ENCODE results near the gene GALNT17.

The GALNT17 gene

GRCh38 chr7:71285571-71286145 is 153.7 kb downstream of the GALNT17 start:
- Histone ChIP-seq H3K4me2 (ENCODE audit: low read depth, low read length) (no peak overlapping the region), H3F3A (ENCODE audit: insufficient read depth, low read length) (no peaks in the 10 kb centered on the region), H3K79me2 (ENCODE audit: low read length) (no peaks in the 10 kb centered on the region), H3K27ac (ENCODE audit: low read length) (no peak overlapping the region), H3K27me3 (replicated peaks; ENCODE audit: insufficient read depth, low read length) (no peaks in the 10 kb centered on the region), H3K36me3 (replicated peaks; ENCODE audit: insufficient read depth, low read length) (no peaks in the 10 kb centered on the region), H3K9me2 (replicated peaks; ENCODE audit: insufficient read depth, low read length) (no peaks in the 10 kb centered on the region), H2AFZ (ENCODE audit: low read length) (no peak overlapping the region), H3K9ac (ENCODE audit: low read length) (no peak overlapping the region), H3K4me3 (ENCODE audit: low read length) (no peak overlapping the region), H3K9me3 (replicated peaks; ENCODE audit: insufficient read depth, low read length) (no peaks in the 10 kb centered on the region), H3K4me1 (ENCODE audit: low read length) (no peaks in the 10 kb centered on the region), H4K20me1 (ENCODE audit: insufficient read depth, low read length) (no peaks in the 10 kb centered on the region)
- DNase-seq = no peak
- no peak for TF ChIP-seq EZH2 (optimal IDR thresholded peaks at IDR 0.05; ENCODE audit: low read depth, low read length)
- no peak for TF ChIP-seq EZH2phosphoT487 (IDR thresholded peaks at IDR 0.05; ENCODE audit: low read length)
- TF ChIP-seq CTCF (IDR thresholded peaks at IDR 0.05; ENCODE audit: low read length) = no peak

- Histone ChIP-seq H3K9me3 (replicated peaks; ENCODE audit: insufficient read depth, low read length) (no peaks in the 10 kb centered on the region), H3K9ac (ENCODE audit: low read length) (no peak overlapping the region), H3K4me2 (ENCODE audit: low read depth, low read length) (no peak overlapping the region), H3K4me1 (ENCODE audit: low read length) (no peaks in the 10 kb centered on the region), H3K27me3 (replicated peaks; ENCODE audit: insufficient read depth, low read length) (no peaks in the 10 kb centered on the region), H3F3A (ENCODE audit: insufficient read depth, low read length) (no peaks in the 10 kb centered on the region), H3K9me2 (replicated peaks; ENCODE audit: insufficient read depth, low read length) (no peaks in the 10 kb centered on the region), H4K20me1 (ENCODE audit: insufficient read depth, low read length) (no peaks in the 10 kb centered on the region), H3K4me3 (ENCODE audit: low read length) (no peak overlapping the region), H3K79me2 (ENCODE audit: low read length) (no peaks in the 10 kb centered on the region), H3K27ac (ENCODE audit: low read length) (no peak overlapping the region), H3K36me3 (replicated peaks; ENCODE audit: insufficient read depth, low read length) (no peaks in the 10 kb centered on the region), H2AFZ (ENCODE audit: low read length) (no peak overlapping the region)
- DNase-seq = no peak
- TF ChIP-seq EZH2phosphoT487 (IDR thresholded peaks at IDR 0.05; ENCODE audit: low read length) = no peak
- TF ChIP-seq EZH2 (optimal IDR thresholded peaks at IDR 0.05; ENCODE audit: low read depth, low read length) = no peak
- TF ChIP-seq CTCF (IDR thresholded peaks at IDR 0.05; ENCODE audit: low read length) = no peak
Observed at GRCh38 chr7:71286336-71286735, 154.4 kb downstream of the GALNT17 start.

GRCh38 chr7:71286924-71287323 is 155.0 kb downstream of the GALNT17 start:
- no peak overlapping the region for H3K4me2 ChIP-seq (ENCODE audit: low read depth, low read length)
- H3K36me3 ChIP-seq (replicated peaks; ENCODE audit: insufficient read depth, low read length) = no peaks in the 10 kb centered on the region
- TF ChIP-seq EZH2phosphoT487 (IDR thresholded peaks at IDR 0.05; ENCODE audit: low read length) (no peak), EZH2 (optimal IDR thresholded peaks at IDR 0.05; ENCODE audit: low read depth, low read length) (no peak), CTCF (IDR thresholded peaks at IDR 0.05; ENCODE audit: low read length) (no peak)
- H4K20me1 ChIP-seq (ENCODE audit: insufficient read depth, low read length) = no peaks in the 10 kb centered on the region
- no peaks in the 10 kb centered on the region for H3K4me1 ChIP-seq (ENCODE audit: low read length)
- no peak for DNase-seq
- H3K9ac ChIP-seq (ENCODE audit: low read length) = no peak overlapping the region
- H3K79me2 ChIP-seq (ENCODE audit: low read length) = no peaks in the 10 kb centered on the region
- no peaks in the 10 kb centered on the region for H3K27me3 ChIP-seq (replicated peaks; ENCODE audit: insufficient read depth, low read length)
- no peak overlapping the region for H2AFZ ChIP-seq (ENCODE audit: low read length)
- H3K4me3 ChIP-seq (ENCODE audit: low read length) = no peak overlapping the region
- no peaks in the 10 kb centered on the region for H3K9me2 ChIP-seq (replicated peaks; ENCODE audit: insufficient read depth, low read length)
- no peaks in the 10 kb centered on the region for H3K9me3 ChIP-seq (replicated peaks; ENCODE audit: insufficient read depth, low read length)
- no peak overlapping the region for H3K27ac ChIP-seq (ENCODE audit: low read length)
- no peaks in the 10 kb centered on the region for H3F3A ChIP-seq (ENCODE audit: insufficient read depth, low read length)
